SIG-M5 (cell line): Measurements from ENCODE around the gene RAPGEF3.

Source experiments
- DNase-seq: peaks from one replicate; lab custom pipeline; 2025; lab: John Stamatoyannopoulos, UW

Gene RAPGEF3

DNA sequence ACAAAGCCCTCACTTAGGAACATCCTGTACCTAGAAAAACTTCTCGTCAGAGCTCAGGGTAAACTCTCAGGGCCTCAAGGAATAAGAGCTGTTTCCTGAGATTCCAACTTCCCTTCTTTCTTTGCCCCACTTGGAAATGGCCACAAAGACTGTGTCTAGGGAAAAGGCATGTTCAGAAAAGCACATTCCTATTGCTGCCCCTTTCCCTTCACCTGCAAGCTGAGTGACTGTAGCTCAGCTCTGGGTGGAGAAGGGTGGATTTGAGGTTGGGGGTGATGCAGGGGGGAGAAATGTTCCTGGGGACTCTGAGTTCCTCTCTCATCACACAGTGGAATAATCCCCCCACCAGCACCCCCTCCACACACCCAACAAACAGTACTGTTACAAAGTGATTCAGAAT, 40.1 kb downstream of the RAPGEF3 start:
- no peak for DNase-seq

DNA sequence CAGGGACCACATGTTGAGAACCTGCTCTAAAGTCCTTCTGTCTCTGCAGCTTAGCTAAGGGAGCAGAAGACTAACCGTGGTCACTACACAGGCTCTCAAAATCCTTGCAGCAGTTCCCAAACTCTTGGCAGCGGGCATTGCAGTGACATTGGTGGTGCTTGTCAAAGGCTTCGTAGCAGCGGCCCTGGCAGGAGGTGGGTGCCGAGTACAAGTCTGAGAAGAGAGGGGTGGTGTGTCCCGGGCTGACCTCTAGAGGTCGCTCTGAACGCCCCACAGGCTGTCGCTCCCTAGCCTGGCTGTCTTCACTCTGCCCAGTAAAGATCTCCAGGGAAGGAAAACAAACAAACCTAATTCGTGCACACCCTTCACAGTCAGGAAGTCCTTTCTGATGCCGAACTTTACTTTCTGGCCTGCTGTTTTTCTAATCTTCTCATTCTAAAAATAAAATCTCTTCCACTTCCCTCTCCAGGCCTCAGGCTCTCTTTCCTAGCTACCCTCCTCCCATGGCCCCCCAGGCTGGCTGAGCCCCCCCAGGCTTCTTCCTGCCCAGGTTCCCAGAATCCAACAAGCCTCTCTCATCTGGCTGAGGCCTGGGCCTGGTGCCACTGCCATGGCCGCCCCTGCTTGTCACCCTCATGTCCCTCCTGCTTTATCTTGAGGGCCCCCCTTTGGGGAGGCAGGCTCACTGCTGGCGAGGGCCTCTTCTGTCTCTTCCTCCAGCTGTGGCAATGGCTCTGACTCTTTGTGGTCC, 41.1 kb downstream of the RAPGEF3 start:
- DNase-seq: no peak

DNA sequence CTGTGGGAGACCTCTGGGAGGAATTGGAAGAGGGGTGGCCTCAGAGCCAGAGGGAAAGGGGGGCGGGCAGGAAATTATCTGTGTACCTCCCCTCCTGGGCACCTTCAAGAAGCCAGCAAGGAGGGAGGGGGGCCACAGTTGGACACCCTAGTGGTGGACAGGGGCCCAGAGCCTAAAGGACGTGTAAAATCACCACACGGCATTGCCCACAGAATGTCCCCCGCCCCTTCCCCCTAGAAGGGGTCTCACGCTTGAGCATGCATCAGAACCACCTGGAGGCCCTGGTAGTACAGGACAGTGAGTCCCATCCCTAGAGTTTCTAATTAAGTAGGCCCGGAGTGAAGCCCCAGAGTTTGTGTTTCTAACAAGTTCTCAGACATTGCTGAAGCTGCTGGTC, 41.6 kb downstream of the RAPGEF3 start:
- DNase-seq: no peak

DNA sequence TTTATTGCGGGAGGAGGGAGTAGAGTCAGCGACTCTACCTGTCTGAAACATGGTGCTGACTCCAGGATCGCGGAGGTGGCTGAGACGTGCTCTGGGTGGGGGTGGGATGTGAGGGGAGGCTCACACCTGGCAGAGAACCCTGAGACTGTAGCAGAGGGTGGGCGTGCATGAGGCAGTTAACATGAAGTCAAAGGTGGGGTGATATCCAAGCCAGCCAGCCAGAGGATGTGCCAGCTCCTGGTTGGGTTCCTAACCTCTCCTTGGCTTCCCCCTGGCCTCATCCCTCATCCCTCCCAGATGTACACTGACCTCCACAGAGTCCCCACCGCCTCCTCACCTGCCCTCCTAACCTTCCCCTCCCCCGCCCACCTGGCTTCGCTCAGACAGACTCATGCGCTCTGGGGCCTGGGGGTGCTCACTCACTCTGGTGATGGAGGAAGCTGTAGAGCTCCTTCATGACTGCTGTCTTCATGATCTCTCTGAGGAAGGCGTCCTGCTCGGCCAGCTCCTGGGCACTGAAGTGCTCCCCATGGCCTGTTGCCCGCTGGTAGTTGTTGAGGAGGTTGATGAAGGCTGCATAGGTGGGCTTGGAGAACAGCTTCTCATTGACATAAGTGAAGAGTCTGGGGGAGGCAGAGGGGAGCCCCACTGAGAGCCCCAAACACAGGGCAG, 42.7 kb downstream of the RAPGEF3 start:
- DNase-seq: no peak

DNA sequence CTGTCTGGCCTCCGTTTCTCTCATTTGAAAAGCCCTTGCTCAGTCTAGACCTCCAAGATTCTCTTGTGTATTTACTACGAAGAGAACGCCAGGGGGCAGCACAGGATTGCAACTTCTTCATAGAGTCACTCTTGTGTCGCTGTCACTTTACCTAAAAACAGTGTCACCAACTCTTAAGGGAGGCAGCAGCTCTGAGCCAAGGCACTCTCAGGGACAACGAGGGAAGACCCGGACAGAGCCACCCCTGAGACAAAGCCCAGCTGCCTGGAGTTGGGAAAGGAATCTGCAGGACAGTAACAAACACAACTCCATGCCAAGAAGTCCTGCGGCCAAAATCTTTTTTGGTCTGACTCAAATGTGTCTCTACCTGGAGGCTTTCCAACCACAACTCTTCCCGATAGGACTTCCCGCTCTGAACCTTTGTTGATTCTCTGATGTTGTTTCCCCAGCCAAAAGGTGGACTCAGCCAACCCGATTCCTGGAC, 43.2 kb downstream of the RAPGEF3 start:
- peak; percentile 38 for DNase-seq

DNA sequence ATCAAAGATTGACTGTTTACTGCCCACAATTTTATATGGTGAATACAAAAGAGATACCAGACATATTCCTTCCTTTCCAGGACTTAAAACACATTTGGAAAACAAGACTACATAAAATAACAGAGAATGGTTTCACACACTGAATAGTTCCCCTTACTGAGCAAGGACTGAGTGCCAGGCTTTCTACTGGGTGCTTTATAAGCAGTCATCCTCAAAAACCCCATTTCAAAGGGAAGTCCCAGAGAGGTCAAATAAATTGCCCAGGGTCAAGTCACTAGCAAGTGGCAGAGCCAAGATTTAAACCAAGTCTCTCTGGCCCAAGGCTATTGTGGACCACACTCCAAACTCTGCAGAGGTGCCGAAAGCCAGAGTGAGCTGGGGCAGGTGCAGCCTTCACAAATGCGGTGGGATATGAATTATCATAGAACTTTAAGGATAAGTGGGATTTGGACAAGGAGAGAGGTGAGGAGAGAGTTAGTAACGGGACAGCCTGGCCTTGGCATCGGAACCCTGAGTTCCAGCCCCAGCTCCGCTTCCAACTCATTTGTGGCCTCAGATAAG, 43.8 kb downstream of the RAPGEF3 start:
- DNase-seq: no peak

DNA sequence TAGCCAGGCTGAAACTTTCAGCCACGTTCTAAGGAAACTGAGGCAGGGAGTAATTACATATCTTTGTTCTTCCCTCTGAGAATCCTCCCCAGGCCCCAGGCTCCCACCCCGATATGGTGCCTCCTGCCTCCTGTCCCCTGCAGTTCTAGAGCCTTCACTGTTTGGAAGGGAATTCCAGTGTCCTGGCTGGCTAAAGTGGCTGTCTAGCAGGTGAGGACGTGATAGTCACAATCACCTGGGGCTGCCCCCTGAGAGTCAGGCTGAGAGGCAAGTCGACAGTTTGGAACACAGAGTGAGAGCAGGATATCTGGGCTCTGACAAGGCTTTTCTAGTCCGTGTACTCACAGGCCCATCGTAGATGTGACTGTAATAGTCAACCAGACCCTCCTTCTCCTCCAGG, 46.5 kb downstream of the RAPGEF3 start:
- no peak for DNase-seq

DNA sequence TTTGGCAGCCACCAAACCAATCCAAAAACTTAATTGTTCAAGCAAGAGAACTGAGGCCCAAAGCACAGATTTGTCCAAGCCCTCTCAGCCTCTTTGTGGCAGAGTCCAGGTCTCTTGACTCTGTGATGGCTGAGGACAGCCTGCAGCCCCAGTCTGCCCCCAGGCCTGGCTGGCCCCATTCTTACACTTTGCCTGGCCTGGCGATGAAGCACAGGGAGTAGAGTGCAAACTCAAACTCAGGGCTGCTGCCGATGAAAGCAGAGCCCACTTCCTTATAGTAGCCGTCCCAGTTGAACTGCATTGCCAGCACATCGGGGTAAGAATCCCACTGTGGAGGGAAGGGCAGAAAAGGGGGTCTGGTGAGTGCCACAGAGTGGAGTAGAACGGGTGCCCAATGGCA, 47.2 kb downstream of the RAPGEF3 start:
- DNase-seq: no peak

DNA sequence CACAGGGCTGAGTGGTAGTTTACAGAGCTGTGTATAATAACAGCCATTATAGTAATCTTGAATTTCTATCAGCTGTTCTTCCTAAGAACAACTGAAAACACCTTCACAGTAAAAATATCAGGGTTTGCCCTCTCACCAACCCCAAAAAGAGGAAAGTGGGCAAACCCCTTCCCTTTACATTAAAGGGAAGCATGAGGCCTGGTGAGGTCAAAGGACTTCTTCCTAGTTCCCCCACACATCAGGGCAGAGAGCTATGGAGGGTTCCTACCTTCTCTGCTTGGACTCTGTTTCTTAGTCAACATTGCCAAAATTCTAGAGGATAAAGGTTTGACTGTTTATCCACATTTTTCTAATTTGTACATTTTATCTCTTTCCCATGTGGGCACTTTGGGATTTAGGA, 48.4 kb downstream of the RAPGEF3 start:
- no peak for DNase-seq

DNA sequence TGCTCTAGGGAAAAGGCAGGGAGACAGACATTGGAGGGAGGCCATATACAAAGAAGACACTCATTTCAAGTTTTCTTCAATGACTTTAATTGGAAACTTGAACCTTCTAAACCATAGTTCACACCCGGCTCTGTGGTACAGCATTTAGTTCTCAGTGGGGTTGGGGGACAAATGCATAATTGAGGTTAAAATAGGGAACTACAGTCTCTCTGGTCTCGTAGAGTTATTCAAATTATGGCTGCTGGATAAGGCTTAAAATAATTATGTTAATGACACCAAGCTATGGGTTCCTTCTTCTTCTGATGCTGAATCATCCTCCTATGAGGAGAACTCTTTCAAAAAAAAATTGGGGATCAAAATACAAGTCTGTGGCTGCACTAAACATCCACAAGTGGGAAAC, 49.0 kb downstream of the RAPGEF3 start:
- DNase-seq: no peak

DNA sequence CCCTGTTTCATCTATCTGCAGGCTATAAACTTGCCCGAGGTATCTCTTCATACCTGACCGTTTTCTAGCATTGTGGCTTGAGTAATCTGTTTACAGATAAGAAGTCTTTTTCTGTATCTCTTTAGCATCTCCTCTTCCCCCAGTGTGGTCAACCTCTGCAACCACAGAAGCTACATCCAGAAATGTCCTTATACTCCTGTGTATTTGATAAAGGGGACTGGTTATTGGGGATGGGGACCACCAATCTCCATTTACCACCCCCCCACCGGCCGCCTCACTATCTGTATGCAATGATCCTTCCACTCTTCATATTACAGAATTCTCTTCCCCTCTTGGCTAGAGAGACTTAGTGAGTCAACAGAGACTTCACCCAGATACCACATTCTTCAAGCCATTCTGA, 49.4 kb downstream of the RAPGEF3 start:
- no peak for DNase-seq

DNA sequence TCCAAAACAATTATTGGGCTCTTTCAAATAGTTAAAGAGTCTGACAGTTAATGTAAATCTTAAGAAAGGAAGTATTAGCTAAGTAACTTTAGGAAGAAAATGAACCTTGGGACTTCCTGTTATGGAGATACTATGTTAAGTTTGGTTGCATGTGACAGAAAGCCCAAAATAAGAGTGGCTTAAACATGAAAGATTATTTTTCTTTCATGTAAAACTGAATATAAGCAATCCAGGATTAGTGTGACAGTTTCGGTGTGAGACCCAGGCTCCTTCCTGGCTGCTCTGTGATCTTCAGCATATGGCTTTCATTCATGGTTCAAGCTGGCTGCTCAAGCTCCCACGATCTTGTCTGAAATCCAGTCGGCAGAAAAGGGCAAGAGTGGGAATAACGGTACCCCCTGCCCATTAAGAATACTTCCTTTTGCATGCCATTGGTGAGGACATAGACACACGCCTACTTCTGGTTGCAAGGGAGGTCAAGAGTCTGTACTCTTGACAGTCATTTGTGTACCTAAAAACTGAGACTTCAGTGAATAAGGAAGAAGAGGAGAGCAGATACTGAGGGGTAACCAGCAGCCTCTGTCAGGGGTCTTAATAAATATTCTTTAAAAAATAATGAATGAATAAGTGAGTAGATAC, 50.7 kb downstream of the RAPGEF3 start:
- no peak for DNase-seq

DNA sequence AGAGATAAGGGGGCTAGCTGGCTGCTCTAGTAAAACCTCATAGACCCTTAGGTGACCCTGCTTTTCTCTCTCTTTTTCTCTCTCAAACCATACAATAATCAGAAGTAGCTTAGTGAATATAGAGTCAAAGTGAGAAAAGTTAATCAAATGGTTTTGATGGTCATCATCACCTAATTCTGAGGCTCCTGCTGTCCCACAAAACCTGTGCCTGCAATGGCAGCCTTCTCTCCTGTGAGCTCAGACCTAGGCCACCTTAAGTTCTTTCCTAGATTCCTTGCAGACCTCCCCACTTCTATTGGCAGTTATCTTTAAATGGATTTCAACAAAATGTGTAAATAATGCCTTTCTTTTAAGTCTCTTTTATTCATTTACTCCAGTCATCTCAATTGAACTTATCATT, 51.3 kb downstream of the RAPGEF3 start:
- DNase-seq: no peak

DNA sequence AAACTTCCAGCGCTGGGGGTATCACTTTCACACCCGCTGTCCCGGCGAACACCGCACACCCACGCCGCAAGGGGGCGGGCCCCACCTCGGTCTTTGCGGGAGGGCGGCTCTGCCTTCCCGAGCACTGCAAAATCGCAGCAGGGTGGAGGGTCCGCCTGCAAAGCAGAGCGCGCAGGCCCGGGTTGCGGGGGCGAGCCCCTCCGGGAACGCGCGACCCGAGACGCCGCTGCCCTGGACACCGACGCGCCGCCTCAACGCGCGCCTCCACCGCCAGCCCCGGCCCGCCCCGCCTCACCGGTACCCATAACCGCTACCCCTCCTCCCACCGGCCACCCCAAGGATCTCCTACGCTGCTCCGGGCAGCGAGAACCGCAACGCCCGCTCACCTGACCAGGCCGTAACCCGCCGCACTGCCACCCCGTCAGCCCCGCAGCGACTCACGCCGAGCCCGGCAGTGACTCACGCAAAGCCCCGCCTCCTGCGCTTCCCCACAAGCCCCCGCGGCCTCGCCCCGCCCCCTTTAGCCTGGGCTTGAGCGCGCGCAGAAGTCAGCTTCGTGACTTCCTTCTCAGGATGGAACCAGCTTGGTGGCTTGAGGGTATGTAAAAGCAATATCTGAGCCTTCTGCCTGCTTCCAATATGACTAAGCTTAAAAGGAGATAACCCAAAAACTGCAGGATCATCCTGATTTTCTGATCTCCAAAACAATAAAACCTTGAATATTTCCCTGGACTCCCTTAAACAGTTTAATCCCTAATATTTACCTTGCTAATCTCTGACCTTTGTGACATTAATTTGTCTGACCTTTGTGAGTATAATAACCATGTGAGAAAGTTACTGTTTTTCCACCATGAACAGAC, 52.9 kb downstream of the RAPGEF3 start, which contains the start of gene RPAP3:
Gene RPAP3, minus strand, starts transcription at position 465 of the 860 bp plus-strand sequence. CDS start 3,190 bp downstream, outside the sequence.
- peak; percentile 64 for DNase-seq

DNA sequence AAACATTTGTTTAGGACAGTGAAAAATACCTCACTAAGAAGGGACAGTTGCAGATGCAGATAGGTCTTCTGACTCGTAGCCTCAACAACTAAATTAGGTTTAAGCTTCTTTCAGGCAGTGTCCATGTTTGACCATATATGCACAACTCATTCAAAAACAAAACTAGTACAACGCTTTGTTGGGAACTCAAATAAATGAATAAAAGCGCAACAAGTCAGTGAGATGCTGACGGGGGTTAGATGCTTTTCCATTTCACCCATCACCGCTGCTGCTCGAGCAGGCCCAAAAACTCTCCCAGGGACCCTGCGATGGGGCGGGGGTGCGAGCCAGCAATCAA, 53.5 kb downstream of the RAPGEF3 start:
- no peak for DNase-seq

DNA sequence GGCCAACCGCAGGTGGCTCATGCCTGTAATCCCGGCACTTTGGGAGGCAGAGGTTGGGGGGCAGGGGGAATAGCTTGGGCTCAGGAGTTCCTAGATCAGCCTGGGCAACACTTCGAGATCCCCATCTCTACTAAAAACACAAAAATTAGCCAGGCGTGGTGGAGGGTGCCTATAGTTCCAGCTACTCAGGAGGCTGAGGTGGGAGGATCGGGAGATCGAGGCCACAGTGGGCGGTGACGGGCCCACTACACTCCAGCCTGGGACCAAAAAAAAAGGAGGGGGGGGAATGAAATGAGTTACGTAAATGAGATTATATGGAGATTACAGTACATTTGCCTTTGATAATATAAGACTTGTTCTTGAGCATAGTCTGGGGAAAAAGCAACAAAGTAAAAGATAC, 54.0 kb downstream of the RAPGEF3 start:
- no peak for DNase-seq

DNA sequence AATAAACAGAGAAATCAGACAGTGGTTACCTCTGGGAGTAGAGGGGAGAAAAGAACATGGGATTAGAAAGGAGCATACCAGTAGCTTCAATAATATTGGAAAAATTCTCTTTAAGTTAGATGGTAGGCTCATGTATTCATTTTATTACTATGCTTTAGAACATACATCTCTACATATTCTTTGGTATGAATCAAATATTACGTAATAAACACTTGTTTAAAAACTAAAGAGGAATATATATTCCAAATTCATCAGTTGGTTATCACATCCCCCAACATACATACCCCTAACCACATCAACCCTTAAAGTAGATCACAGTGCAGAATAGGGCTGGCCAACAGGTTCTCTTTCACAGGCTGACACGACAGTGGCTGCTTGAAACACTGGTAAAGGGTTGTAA, 58.4 kb downstream of the RAPGEF3 start:
- DNase-seq: no peak

DNA sequence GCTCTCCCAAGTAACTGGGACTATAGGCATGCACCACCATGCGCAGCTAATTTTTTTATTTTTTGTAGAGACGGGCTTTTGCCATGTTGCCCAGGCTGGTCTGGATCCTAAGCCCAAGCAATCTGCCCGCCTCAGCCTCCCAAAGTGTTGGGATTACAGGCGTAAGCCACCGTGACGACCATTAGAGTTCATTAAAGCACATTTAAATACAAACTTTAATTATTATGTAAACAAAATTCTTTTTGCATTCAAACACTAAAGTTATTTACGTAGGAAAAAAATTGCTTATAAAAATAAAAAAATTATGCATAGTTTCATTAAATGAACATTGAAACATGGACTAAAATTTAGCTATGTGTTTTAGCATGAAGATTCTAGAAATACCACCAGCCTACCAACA, 60.0 kb downstream of the RAPGEF3 start:
- no peak for DNase-seq

DNA sequence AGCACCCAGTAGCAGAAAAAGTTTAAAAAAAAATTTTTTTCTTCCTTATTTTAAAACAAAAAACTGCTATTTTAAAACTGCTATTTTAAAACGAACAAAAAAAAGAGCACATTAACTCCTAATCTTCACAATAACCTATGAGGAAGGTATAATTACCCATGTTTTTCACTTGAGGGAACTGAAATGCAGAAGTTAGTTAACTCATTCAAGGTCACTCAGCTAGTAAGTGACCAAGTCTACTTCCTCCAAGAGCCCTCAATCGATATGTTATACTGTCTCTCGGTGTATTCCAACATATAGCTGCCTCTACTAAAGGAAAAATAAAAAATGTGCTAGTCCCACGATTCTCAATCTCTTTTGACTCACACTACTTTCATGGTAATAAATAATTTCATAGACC, 60.6 kb downstream of the RAPGEF3 start:
- DNase-seq: peak; percentile 17

DNA sequence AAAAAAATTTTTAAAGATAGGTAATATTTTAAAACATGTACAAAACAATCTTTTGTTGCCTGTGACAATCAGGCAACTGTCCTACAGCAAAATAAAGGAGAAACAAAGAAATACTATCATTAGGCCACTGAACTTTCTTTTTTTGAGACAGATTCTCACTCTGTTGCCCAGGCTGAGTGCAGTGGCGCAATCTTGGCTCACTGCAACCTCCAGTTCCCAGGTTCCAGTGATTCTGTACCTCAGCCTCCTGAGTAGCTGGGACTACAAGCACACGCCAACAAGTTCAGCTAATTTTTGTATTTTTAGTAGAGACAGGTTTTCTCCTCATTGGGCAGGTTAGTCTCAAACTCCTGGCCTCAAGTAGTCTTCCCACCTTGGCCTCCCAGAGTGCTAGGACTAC, 69.5 kb downstream of the RAPGEF3 start:
- DNase-seq: no peak

DNA sequence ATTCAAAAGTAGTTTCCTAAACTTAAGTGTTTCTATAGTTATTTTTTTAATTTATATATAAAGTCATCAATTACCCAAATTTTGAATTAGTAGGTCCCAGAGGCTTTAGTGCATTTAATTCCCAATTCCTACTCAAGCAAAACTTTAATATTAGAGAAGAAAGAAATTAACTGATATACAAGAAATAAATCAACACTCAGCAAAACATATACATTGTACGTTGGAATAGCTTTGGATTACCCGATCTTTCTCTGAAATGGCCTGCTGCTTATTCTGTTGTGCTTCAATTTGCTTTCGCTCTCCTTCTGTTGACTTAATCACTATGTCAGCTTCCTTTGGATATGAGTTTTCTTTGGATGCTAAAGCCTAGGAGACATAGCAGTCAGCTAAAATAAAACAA, 71.0 kb downstream of the RAPGEF3 start:
- no peak for DNase-seq

DNA sequence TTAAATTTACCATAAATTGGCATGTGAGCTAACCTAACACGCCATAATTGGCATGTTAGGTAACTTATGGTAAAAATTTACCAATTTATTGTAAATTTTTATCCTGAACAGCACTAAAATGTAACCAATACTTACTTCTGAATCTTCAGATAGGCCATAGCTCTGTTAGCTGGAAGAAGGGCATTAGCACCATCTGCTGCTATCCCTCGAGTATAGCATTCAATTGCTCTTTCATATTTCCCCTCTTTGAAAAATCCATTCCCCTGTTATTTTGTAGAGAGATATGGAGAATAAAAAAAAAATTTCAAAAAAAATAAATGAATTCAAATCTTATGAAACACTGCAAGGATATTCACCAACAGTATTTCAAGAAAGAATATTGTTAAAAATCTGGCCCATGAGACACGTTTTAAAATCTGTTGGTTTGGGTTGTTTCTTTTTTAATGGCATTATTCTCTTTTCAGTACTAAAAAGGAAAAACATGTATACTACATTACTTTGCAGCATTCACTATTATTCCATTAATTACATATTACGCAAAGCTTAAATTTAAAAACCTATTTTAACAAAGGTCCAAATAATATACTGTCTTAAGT, 71.9 kb downstream of the RAPGEF3 start:
- no peak for DNase-seq
